H1 (cell line): Measurements from ENCODE around the gene PPIH. TPM values are rescaled to one million over a fixed set of nuclear protein-coding genes. Genes with fewer than 3 reads are reported as not detected.

ENCODE experiments used
- CTCF ChIA-PET: fragments of 300-600 bp; sonication (Branson Sonifier 250); formaldehyde crosslinking; loops from one replicate; lab custom pipeline; 2021; ENCODE audit not compliant: partially characterized antibody; lab: Charles Lee
- POLR2A ChIA-PET: fragments of 300-600 bp; sonication (Branson Sonifier 250); formaldehyde crosslinking; loops from one replicate; lab custom pipeline; 2021; ENCODE audit warnings: inconsistent platforms; ENCODE audit not compliant: partially characterized antibody; lab: Charles Lee
- DNase-seq, 2 experiments: peaks; one replicate each; pipeline versions ENCODE4 v3.0.0 to v3.0.0-alpha.2; 2010 to 2022; ENCODE audit warnings: low spot score in 2 of 2, low read depth in 1 of 2, mixed read lengths in 1 of 2
- FAIRE-seq: peaks from 2 replicates; lab custom pipeline; 2011; peaks lifted over from hg19 to GRCh38; lab: Jason Lieb, UNC
- H2AFZ ChIP-seq: 2 replicates; pipeline ENCODE4 v1.8.1; 2012; ENCODE audit warnings: low read length, inconsistent platforms
- H2AK5ac ChIP-seq: 2 replicates; pipeline ENCODE4 v1.6.1; 2013; ENCODE audit warnings: low read depth, low read length
- H2BK120ac ChIP-seq: replicated peaks from 2 replicates; pipeline ENCODE3; 2013; ENCODE audit warnings: low read depth, low read length, inconsistent platforms
- H2BK12ac ChIP-seq: 2 replicates; pipeline ENCODE4 v1.6.1; 2013; ENCODE audit warnings: low read depth, low read length
- H2BK15ac ChIP-seq: 2 replicates; pipeline ENCODE4 v1.6.1; 2013; ENCODE audit warnings: low read length
- H2BK20ac ChIP-seq: 2 replicates; pipeline ENCODE4 v1.6.1; 2013; ENCODE audit warnings: low read length
- H2BK5ac ChIP-seq: 2 replicates; pipeline ENCODE4 v1.6.1; 2013; ENCODE audit warnings: low read depth, low read length
- H3K14ac ChIP-seq: 2 replicates; pipeline ENCODE4 v1.6.1; 2013; ENCODE audit warnings: inconsistent platforms; ENCODE audit not compliant: insufficient read length
- H3K18ac ChIP-seq: 2 replicates; pipeline ENCODE4 v1.6.1; 2013; ENCODE audit warnings: low read length; ENCODE audit errors: extremely low read depth
- H3K23ac ChIP-seq: 2 replicates; pipeline ENCODE4 v1.6.1; 2013; ENCODE audit warnings: inconsistent platforms; ENCODE audit not compliant: insufficient read length
- H3K23me2 ChIP-seq: 2 replicates; pipeline ENCODE4 v1.6.1; 2013; ENCODE audit warnings: low read depth, low read length
- H3K27ac ChIP-seq: 2 replicates; pipeline ENCODE4 v1.6.1; 2011; ENCODE audit warnings: low read depth, low read length, inconsistent platforms
- H3K27me3 ChIP-seq, 4 experiments: replicated peaks in 1 of 4; 1 replicate in 1 of 4; 2 replicates in 3 of 4; pipeline versions ENCODE4 v1.6.1 to v1.8.1; 2011 to 2013; ENCODE audit warnings: low read length in 3 of 4, mild to moderate bottlenecking in 3 of 4, inconsistent platforms in 2 of 4, mixed read lengths in 2 of 4, moderate library complexity in 1 of 4; ENCODE audit not compliant: control insufficient read depth in 3 of 4, insufficient read depth in 3 of 4; ENCODE audit errors: extremely low read depth in 1 of 4
- H3K36me3 ChIP-seq, 4 experiments: 2 replicates each; pipeline versions ENCODE4 v1.6.1 to v1.8.1; 2011 to 2013; ENCODE audit warnings: mild to moderate bottlenecking in 4 of 4, low read length in 3 of 4, moderate library complexity in 2 of 4, control low read depth in 1 of 4, inconsistent platforms in 1 of 4; ENCODE audit not compliant: insufficient read depth in 4 of 4, control insufficient read depth in 2 of 4
- H3K4ac ChIP-seq: replicated peaks from 2 replicates; pipeline ENCODE3; 2013; ENCODE audit warnings: low read length, low read depth, mixed read lengths, inconsistent platforms; ENCODE audit not compliant: insufficient read length
- H3K4me1 ChIP-seq, 4 experiments: replicated peaks in 1 of 4; 1 replicate in 1 of 4; 2 replicates in 3 of 4; pipeline versions ENCODE4 v1.6.1 to v1.8.1; 2011 to 2013; ENCODE audit warnings: low read length in 3 of 4, inconsistent platforms in 2 of 4, mixed read lengths in 1 of 4; ENCODE audit not compliant: insufficient read depth in 4 of 4, control insufficient read depth in 3 of 4
- H3K4me2 ChIP-seq, 2 experiments: 2 replicates each; pipeline versions ENCODE4 v1.6.1 to v1.8.1; 2011 to 2013; ENCODE audit warnings: low read depth in 2 of 2, low read length in 2 of 2, control low read depth in 1 of 2, inconsistent platforms in 1 of 2, mild to moderate bottlenecking in 1 of 2; ENCODE audit not compliant: insufficient read depth in 1 of 2
- H3K4me3 ChIP-seq, 4 experiments: fragments of 200-600, 300-600 bp in 1 of 4; sonication (generic), shearing (Covaris generic), sonication (Bioruptor Twin) in 1 of 4; 2 replicates each; pipeline versions ENCODE4 v1.5.1 to v1.8.1; 2011 to 2016; ENCODE audit warnings: low read length in 4 of 4, low read depth in 3 of 4, control low read depth in 2 of 4, inconsistent platforms in 2 of 4, mild to moderate bottlenecking in 2 of 4, mixed read lengths in 1 of 4, moderate library complexity in 1 of 4; ENCODE audit not compliant: insufficient read depth in 2 of 4; ENCODE audit errors: extremely low read depth in 1 of 4
- H3K56ac ChIP-seq: replicated peaks from 2 replicates; pipeline ENCODE3; 2013; ENCODE audit warnings: low read depth, mild to moderate bottlenecking, mixed read lengths, low read length, inconsistent platforms; ENCODE audit not compliant: insufficient read length
- H3K79me1 ChIP-seq: 2 replicates; pipeline ENCODE4 v1.6.1; 2013; ENCODE audit warnings: low read depth, low read length, control low read depth
- H3K79me2 ChIP-seq, 2 experiments: 2 replicates each; pipeline versions ENCODE4 v1.6.1 to v1.8.1; 2012 to 2013; ENCODE audit warnings: low read length in 2 of 2, mild to moderate bottlenecking in 2 of 2, inconsistent platforms in 1 of 2; ENCODE audit not compliant: insufficient read depth in 2 of 2, control insufficient read depth in 1 of 2
- H3K9ac ChIP-seq, 4 experiments: replicated peaks in 1 of 4; 1 replicate in 1 of 4; 2 replicates in 3 of 4; pipeline versions ENCODE4 v1.6.1 to v1.8.1; 2011 to 2013; ENCODE audit warnings: low read depth in 3 of 4, low read length in 3 of 4, control low read depth in 2 of 4, mild to moderate bottlenecking in 2 of 4, moderate library complexity in 2 of 4, inconsistent platforms in 1 of 4; ENCODE audit errors: extremely low read depth in 1 of 4
- H3K9me3 ChIP-seq, 2 experiments: 2 replicates each; pipeline versions ENCODE4 v1.6.1 to v1.8.1; 2012 to 2013; ENCODE audit warnings: mild to moderate bottlenecking in 2 of 2, moderate library complexity in 2 of 2, control low read depth in 1 of 2, inconsistent platforms in 1 of 2, low read depth in 1 of 2, low read length in 1 of 2, mixed read lengths in 1 of 2; ENCODE audit not compliant: insufficient read depth in 2 of 2
- H4K20me1 ChIP-seq, 2 experiments: replicated peaks in 1 of 2; 2 replicates each; pipeline versions ENCODE3 to v1.8.1; 2011 to 2013; ENCODE audit warnings: inconsistent platforms in 2 of 2, low read length in 2 of 2, mild to moderate bottlenecking in 1 of 2; ENCODE audit not compliant: insufficient read depth in 2 of 2, control insufficient read depth in 1 of 2
- H4K5ac ChIP-seq: 2 replicates; pipeline ENCODE4 v1.6.1; 2013; ENCODE audit warnings: low read length, low read depth, mixed read lengths, inconsistent platforms; ENCODE audit not compliant: insufficient read length
- H4K8ac ChIP-seq: 2 replicates; pipeline ENCODE4 v1.8.0; 2013; ENCODE audit warnings: mild to moderate bottlenecking, moderate library complexity, low read length, inconsistent platforms; ENCODE audit not compliant: insufficient read depth; ENCODE audit errors: extremely low read depth
- H4K91ac ChIP-seq: replicated peaks from 2 replicates; pipeline ENCODE3; 2013; ENCODE audit warnings: low read length, mixed read lengths, inconsistent platforms; ENCODE audit not compliant: insufficient read length
- GABPA ChIP-seq: IDR thresholded peaks from 2 replicates; pipeline ENCODE4 v1.6.1; 2011; ENCODE audit warnings: mild to moderate bottlenecking, low read length, moderate library complexity, borderline replicate concordance; ENCODE audit not compliant: insufficient read depth
- ZNF274 ChIP-seq: IDR thresholded peaks from 2 replicates; pipeline ENCODE4 v1.7.0; 2012; ENCODE audit warnings: low read length, borderline replicate concordance; ENCODE audit errors: extremely low read depth
- WGBS, 2 experiments: shearing (Covaris generic) in 1 of 2; methylation state at CpG; one replicate each; pipeline versions ENCODE4 v1.1.6 to v1.1.7; 2013 to 2015; ENCODE audit warnings: low lambda C conversion rate in 2 of 2, mixed read lengths in 2 of 2, inconsistent platforms in 1 of 2, low coverage in 1 of 2, missing lambda C conversion rate in 1 of 2; ENCODE audit not compliant: insufficient replicate concordance in 2 of 2, insufficient coverage in 1 of 2, insufficient read length in 1 of 2; ENCODE audit errors: extremely low coverage in 1 of 2, missing lambda C conversion rate in 1 of 2; 5-methylcytosine and 5-hydroxymethylcytosine counted together
- polyA plus RNA-seq, 7 experiments: library from polyadenylated mRNA; depleted of rRNA in 3 of 7; stranded (reverse) in 5 of 7; unstranded in 2 of 7; fragments of >200 nt in 5 of 7; fragments of 200-250 nt in 2 of 7; gene quantifications; 1 replicate in 5 of 7; 2 replicates in 1 of 7; 4 replicates in 1 of 7; pipeline versions ENCODE4 v1.2.1 to v1.2.3, GENCODE V29; 2011 to 2013; ENCODE audit warnings: missing spikeins in 2 of 7, mixed read lengths in 2 of 7
- total RNA-seq: library from RNA; stranded (reverse); fragmentation: NEBNext Ultra II Directional; extraction: Animal tissue kit (Norgen Biotek cat#: 25700); gene quantifications from 2 replicates; pipeline ENCODE4 v1.2.1, GENCODE V29; 2021

PPIH gene
- total and polyA plus RNA-seq, 2 of the 8 experiments (the other 6 are each of a cell fraction or from before 2014, with no cell fraction given) = 78.1 to 91.5 TPM

GRCh38 chr1:42613803-42614131 is 44.5 kb upstream of the PPIH start:
- H2BK5ac ChIP-seq = no peak overlapping the region
- no peaks in the 10 kb centered on the region for H3K27me3 ChIP-seq
- no peak overlapping the region for H2BK15ac ChIP-seq
- no peak overlapping the region for H3K27ac ChIP-seq
- WGBS, 2 experiments = 97% methylated on average over 2 of the region's 4 CpGs; no CpG with 5 or more reads in 1 of the 2 experiments
- no peaks in the 10 kb centered on the region for H3K23me2 ChIP-seq
- H3K4me3 ChIP-seq = no peak overlapping the region
- H4K20me1 ChIP-seq = no peaks in the 10 kb centered on the region
- H4K5ac ChIP-seq = no peak overlapping the region
- ChIA-PET CTCF (interaction anchor here (1.0 kb wide), 1 partner anchor 132 kb away, joined by 3 read pairs; no protein-coding TSS in a partner anchor), POLR2A (no interaction called here)
- H3K14ac ChIP-seq = no peak overlapping the region
- no peak overlapping the region for H3K4ac ChIP-seq
- H3K56ac ChIP-seq = no peak overlapping the region
- H3K36me3 ChIP-seq = no peaks in the 10 kb centered on the region
- no peaks in the 10 kb centered on the region for H3K79me2 ChIP-seq
- no peak overlapping the region for H3K9ac ChIP-seq
- H3K9me3 ChIP-seq = no peaks in the 10 kb centered on the region
- no peak overlapping the region for H4K91ac ChIP-seq
- FAIRE-seq (no peak), DNase-seq (no peak)
- H3K23ac ChIP-seq = no peak overlapping the region
- H3K4me2 ChIP-seq = no peak overlapping the region
- no peaks in the 10 kb centered on the region for H3K79me1 ChIP-seq
- no peaks in the 10 kb centered on the region for H3K4me1 ChIP-seq
- no peak overlapping the region for H2AFZ ChIP-seq
- no peak overlapping the region for H2BK20ac ChIP-seq
- H4K8ac ChIP-seq = no peak overlapping the region
- no peak overlapping the region for H2BK120ac ChIP-seq
- H3K18ac ChIP-seq = no peak overlapping the region
- no peak overlapping the region for H2BK12ac ChIP-seq
- H2AK5ac ChIP-seq = no peak overlapping the region
- no peak for TF ChIP-seq ZNF274
- TF ChIP-seq GABPA = no peak
